Vagina (tissue), 2 donors: Measurements from ENCODE around the gene MEF2C. TPM values are rescaled to one million over a fixed set of nuclear protein-coding genes. Genes with fewer than 3 reads are reported as not detected.

ENCODE experiments used
- DNase-seq, 2 donors: peaks; one replicate each; pipeline ENCODE4 v3.0.0-alpha.2; 2017; ENCODE audit errors: extremely low spot score in 2 of 2
- H3K27ac ChIP-seq: fragments of 200-600 bp; sonication (generic); one replicate; pipeline ENCODE4 v1.5.1; 2019
- H3K27me3 ChIP-seq: fragments of 200-600 bp; sonication (generic); one replicate; pipeline ENCODE4 v1.5.1; 2019
- H3K36me3 ChIP-seq, 2 donors: fragments of 200-600 bp; sonication (generic); one replicate each; pipeline ENCODE4 v1.5.1; 2017 to 2019
- H3K4me1 ChIP-seq: fragments of 200-600 bp; sonication (generic); one replicate; pipeline ENCODE4 v1.5.1; 2019
- H3K4me3 ChIP-seq, 2 donors: fragments of 200-600 bp; sonication (generic); 1 replicate in 1 of 2; 2 replicates in 1 of 2; pipeline ENCODE4 v1.5.1; 2016 to 2019
- H3K9me3 ChIP-seq: fragments of 200-600 bp; sonication (generic); one replicate; pipeline ENCODE4 v1.5.1; 2019
- POLR2A ChIP-seq, 2 donors: fragments of 450-650 bp; IDR thresholded peaks; one replicate each; pipeline ENCODE4 v1.6.1; 2017; ENCODE audit warnings: antibody characterized with exemption in 2 of 2, mild to moderate bottlenecking in 2 of 2, moderate library complexity in 2 of 2
- POLR2AphosphoS5 ChIP-seq, 2 donors: sonication (generic); formaldehyde crosslinking; IDR thresholded peaks; one replicate each; pipeline ENCODE4 v1.9.0; 2017; ENCODE audit warnings: antibody characterized with exemption in 2 of 2, mild to moderate bottlenecking in 2 of 2, low read depth in 1 of 2; ENCODE audit not compliant: insufficient read depth in 1 of 2
- intact Hi-C: fragments of 100-400 bp; cut with DNase I; formaldehyde crosslinking; loops from one replicate; pipeline ENCODE4 v1.15.1; 2023
- total RNA-seq: library from RNA; depleted of rRNA; stranded (reverse); fragments of >200 nt; gene quantifications from one replicate; pipeline ENCODE4 v1.2.3, GENCODE V29; 2016
- TF ChIP-seq, protein P1 (sequence below), 3 experiments: fragments of 450-650 bp in 2 of 3; fragments of 200-600 bp in 1 of 3; sonication (generic) in 1 of 3; IDR thresholded peaks; one replicate each; pipeline ENCODE4 v1.5.1; 2017 to 2019; ENCODE audit warnings: antibody characterized with exemption in 3 of 3, mild to moderate bottlenecking in 2 of 3, moderate library complexity in 2 of 3

MEF2C gene
- total RNA-seq, 1 donor from 2014 or later, result 22.3 TPM

DNA sequence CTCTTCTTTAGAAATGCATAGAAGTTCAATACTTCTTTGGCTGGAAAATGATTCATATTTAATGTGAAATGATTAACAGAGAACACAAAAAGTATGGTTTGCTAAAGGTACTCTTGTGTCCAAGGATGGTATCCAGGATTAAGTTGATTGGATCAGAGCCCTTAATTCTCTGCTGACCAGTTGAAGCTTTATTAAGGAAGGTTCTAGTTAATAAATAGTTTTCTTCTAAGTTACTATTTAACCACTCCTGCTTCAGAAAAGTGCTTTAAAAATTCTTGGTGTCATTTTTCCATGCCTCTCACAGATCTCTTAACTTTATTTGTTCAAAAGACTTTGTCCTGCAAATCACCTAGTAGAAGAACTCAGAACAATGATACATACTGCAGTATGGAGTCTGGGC lies 134.3 kb downstream of the MEF2C start:
- TF ChIP-seq POLR2A (IDR thresholded peaks at IDR 0.05), result no peak
- TF ChIP-seq, protein P1, sequence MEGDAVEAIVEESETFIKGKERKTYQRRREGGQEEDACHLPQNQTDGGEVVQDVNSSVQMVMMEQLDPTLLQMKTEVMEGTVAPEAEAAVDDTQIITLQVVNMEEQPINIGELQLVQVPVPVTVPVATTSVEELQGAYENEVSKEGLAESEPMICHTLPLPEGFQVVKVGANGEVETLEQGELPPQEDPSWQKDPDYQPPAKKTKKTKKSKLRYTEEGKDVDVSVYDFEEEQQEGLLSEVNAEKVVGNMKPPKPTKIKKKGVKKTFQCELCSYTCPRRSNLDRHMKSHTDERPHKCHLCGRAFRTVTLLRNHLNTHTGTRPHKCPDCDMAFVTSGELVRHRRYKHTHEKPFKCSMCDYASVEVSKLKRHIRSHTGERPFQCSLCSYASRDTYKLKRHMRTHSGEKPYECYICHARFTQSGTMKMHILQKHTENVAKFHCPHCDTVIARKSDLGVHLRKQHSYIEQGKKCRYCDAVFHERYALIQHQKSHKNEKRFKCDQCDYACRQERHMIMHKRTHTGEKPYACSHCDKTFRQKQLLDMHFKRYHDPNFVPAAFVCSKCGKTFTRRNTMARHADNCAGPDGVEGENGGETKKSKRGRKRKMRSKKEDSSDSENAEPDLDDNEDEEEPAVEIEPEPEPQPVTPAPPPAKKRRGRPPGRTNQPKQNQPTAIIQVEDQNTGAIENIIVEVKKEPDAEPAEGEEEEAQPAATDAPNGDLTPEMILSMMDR (IDR thresholded peaks at IDR 0.05), result no peak
- TF ChIP-seq POLR2AphosphoS5 (IDR thresholded peaks at IDR 0.05; ENCODE audit: insufficient read depth in 1 of 2, low read depth in 1 of 2), result no peak

DNA sequence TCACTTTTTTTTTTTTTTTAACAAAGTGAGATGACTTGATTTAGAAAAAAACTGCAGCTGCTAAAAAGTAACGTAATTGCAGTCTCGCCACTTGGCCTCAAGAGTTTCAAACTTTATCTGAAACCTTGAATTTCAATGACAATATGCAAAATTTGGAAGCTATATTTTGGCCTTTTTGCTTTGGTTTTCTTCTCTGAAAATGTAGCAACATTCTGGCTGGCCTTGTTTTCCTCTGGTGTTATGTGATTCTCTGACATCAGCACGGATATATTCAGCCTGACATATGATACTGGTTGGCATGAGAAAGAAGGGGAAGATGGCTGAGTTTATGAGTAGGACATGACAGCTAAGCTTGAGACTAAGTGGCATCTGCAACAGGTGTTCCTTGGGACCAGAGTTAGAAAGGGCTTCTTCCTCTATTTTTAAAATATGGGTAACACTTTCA lies 136.5 kb downstream of the MEF2C start:
- peaks cover 0 to 2% of the 10 kb centered on the region in 2 donors for H3K36me3 ChIP-seq
- intact Hi-C loops, result no loop called here
- no peak for DNase-seq

More for the DNA sequence above, 134.3 kb downstream of the MEF2C start:
- no peak overlapping the region for H3K27ac ChIP-seq
- H3K4me1 ChIP-seq, result no peaks in the 10 kb centered on the region
- no peaks in the 10 kb centered on the region for H3K9me3 ChIP-seq
- DNase-seq, result no peak
- H3K36me3 ChIP-seq, result peaks cover 0 to 6% of the 10 kb centered on the region in 2 donors
- H3K27me3 ChIP-seq, result no peaks in the 10 kb centered on the region
- no peak overlapping the region for H3K4me3 ChIP-seq
- intact Hi-C loops, result no loop called here

DNA sequence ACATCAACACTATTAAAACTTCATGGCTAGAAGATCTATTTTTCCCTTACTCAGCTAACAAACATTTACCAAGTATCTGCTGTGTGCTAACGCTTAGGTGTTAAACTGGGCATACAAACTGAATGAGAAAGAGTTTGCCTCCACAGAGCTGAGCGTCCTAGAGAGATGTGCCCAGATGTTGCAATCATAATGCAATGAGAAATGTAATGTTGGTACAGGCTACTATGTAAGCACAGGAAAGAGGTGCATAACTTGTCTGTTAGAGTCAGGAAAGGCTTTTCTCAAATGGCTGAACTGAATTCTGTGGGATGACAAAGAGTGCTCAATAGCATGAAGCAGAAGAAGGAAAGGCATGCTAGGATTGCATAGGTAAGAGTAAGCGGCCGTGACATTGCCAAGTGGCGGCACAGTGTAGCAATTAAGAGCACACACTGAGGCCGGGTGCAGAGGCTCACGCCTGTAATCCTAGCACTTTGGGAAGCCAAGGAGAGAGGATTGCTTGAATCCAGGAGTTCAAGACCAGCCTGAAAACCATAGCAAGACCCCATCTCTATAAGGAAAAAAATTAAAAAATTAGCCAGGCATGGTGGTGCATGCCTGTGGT lies 137.8 kb downstream of the MEF2C start:
- Histone ChIP-seq H3K27ac (no peak overlapping the region), H3K9me3 (no peaks in the 10 kb centered on the region), H3K36me3 (no peaks in the 10 kb centered on the region), H3K27me3 (no peaks in the 10 kb centered on the region), H3K4me3 (no peak overlapping the region), H3K4me1 (no peaks in the 10 kb centered on the region)
- TF ChIP-seq POLR2A (IDR thresholded peaks at IDR 0.05), result no peak
- TF ChIP-seq, protein P1 (IDR thresholded peaks at IDR 0.05), result no peak
- TF ChIP-seq POLR2AphosphoS5 (IDR thresholded peaks at IDR 0.05; ENCODE audit: insufficient read depth in 1 of 2, low read depth in 1 of 2), result no peak
- no peak for DNase-seq
- intact Hi-C loops, result no loop called here

More for the DNA sequence above, 136.5 kb downstream of the MEF2C start:
- Histone ChIP-seq H3K27me3 (no peaks in the 10 kb centered on the region), H3K9me3 (no peaks in the 10 kb centered on the region), H3K27ac (no peak overlapping the region), H3K4me1 (no peaks in the 10 kb centered on the region), H3K4me3 (no peak overlapping the region)
- TF ChIP-seq, protein P1 (IDR thresholded peaks at IDR 0.05), result no peak
- no peak for TF ChIP-seq POLR2AphosphoS5 (IDR thresholded peaks at IDR 0.05; ENCODE audit: insufficient read depth in 1 of 2, low read depth in 1 of 2)
- no peak for TF ChIP-seq POLR2A (IDR thresholded peaks at IDR 0.05)

DNA sequence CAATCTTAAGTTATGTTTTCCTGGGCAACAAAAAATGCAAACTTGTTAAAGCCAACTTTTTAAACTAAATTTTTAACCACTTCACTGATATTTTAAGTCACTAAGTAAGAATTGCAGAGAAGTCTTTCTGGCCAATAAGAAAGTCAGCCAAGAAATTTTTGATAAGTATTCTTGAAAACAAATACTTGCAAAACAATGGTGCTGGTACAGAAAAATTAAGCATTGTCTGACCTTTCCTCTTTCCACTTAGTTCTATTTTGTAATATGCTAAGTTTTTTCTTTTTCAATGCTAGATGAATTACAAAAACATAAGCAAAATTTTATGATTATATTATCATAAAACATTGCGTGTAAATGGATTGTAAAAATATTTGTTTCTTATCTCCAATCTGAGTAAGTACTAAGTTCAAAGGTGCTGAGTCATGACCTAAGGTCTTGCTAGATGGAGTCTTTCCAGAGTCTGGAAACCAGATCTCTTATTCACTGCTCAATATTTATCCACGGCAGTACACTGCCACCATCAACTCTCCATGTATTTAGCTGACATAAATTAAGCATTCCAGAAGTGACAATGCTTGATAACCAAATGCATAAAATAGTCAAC lies 139.7 kb downstream of the MEF2C start:
- DNase-seq, result no peak
- no peaks in the 10 kb centered on the region for H3K4me1 ChIP-seq
- no peaks in the 10 kb centered on the region for H3K27me3 ChIP-seq
- intact Hi-C loops, result no loop called here
- no peak overlapping the region for H3K4me3 ChIP-seq
- no peaks in the 10 kb centered on the region for H3K36me3 ChIP-seq
- H3K9me3 ChIP-seq, result no peaks in the 10 kb centered on the region
- TF ChIP-seq POLR2A (IDR thresholded peaks at IDR 0.05), result no peak
- TF ChIP-seq POLR2AphosphoS5 (IDR thresholded peaks at IDR 0.05; ENCODE audit: insufficient read depth in 1 of 2, low read depth in 1 of 2), result no peak
- TF ChIP-seq, protein P1 (IDR thresholded peaks at IDR 0.05), result no peak
- no peak overlapping the region for H3K27ac ChIP-seq

DNA sequence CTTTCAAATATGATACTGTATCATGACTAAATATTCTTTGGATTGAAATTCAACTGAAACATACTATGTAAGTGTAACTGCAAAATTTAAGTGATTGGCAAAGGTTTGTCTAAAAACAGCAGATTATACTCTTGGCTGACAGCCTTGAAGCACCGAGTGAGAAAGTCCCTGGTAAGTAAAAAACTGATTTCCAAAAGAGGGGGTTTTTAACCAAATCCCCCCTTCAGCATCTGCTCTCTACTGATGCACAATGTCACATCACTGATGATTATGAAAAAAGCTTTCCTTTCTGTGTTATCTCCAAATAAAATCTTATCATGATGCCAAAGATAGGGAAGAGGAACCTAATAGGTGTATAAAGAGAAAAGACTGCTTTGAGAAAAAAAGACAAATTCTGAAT lies 141.0 kb downstream of the MEF2C start:
- no peaks in the 10 kb centered on the region for H3K36me3 ChIP-seq
- H3K9me3 ChIP-seq, result no peaks in the 10 kb centered on the region
- TF ChIP-seq POLR2AphosphoS5 (IDR thresholded peaks at IDR 0.05; ENCODE audit: insufficient read depth in 1 of 2, low read depth in 1 of 2) (no peak), POLR2A (IDR thresholded peaks at IDR 0.05) (no peak)
- TF ChIP-seq, protein P1 (IDR thresholded peaks at IDR 0.05), result no peak
- no peak overlapping the region for H3K4me3 ChIP-seq
- H3K27me3 ChIP-seq, result no peaks in the 10 kb centered on the region
- intact Hi-C loops, result no loop called here
- H3K4me1 ChIP-seq, result no peaks in the 10 kb centered on the region
- no peak overlapping the region for H3K27ac ChIP-seq
- DNase-seq, result no peak
